A549 (cell line): ENCODE measurements around the gene ELMO3.

ENCODE experiments used
- CHD2 ChIP-seq: fragments of 150-350 bp; IDR thresholded peaks from 2 replicates; pipeline ENCODE4 v1.6.1; 2014; ENCODE audit warnings: low read length; ENCODE audit not compliant: partially characterized antibody
- E2F6 ChIP-seq: IDR thresholded peaks from 2 replicates; pipeline ENCODE4 v1.6.1; 2012; ENCODE audit warnings: low read depth, borderline replicate concordance
- ELK1 ChIP-seq: fragments of 150-350 bp; IDR thresholded peaks from 2 replicates; pipeline ENCODE4 v1.6.1; 2014; ENCODE audit warnings: low read depth, mild to moderate bottlenecking, low read length
- JUN ChIP-seq, 2 experiments: fragments of >200 bp; sonication (Bioruptor Twin); formaldehyde crosslinking; IDR thresholded peaks; 2 replicates in 1 of 2; 3 replicates in 1 of 2; pipeline ENCODE4 v1.6.1; 2016 to 2017
- KDM5A ChIP-seq: fragments of 200-600 bp; sonication (generic); IDR thresholded peaks from 2 replicates; pipeline ENCODE4 v1.6.1; 2016; ENCODE audit warnings: antibody characterized with exemption, mild to moderate bottlenecking
- MAX ChIP-seq: IDR thresholded peaks from 2 replicates; pipeline ENCODE4 v1.6.1; 2012
- NPAS2 ChIP-seq: fragments of 250-450 bp; sonication (Bioruptor Pico); IDR thresholded peaks from 2 replicates; pipeline ENCODE4 v1.8.0; 2022; ENCODE audit warnings: mild to moderate bottlenecking, moderate library complexity, borderline replicate concordance
- POLR2A ChIP-seq: IDR thresholded peaks from 2 replicates; pipeline ENCODE4 v1.6.1; 2012; ENCODE audit warnings: mild to moderate bottlenecking, low read length
- REST ChIP-seq: fragments of 200-600 bp; sonication (generic); IDR thresholded peaks from 2 replicates; pipeline ENCODE4 v1.6.1; 2016; ENCODE audit warnings: antibody characterized with exemption, mild to moderate bottlenecking, moderate library complexity
- TF ChIP-seq, protein P1 (sequence below): fragments of >200 bp; sonication (Bioruptor Twin); formaldehyde crosslinking; IDR thresholded peaks from 3 replicates; pipeline ENCODE4 v1.5.1; 2016

- TF ChIP-seq REST = no peak
- TF ChIP-seq JUN (IDR thresholded peaks at IDR 0.05) = no peak
- TF ChIP-seq, protein P1, sequence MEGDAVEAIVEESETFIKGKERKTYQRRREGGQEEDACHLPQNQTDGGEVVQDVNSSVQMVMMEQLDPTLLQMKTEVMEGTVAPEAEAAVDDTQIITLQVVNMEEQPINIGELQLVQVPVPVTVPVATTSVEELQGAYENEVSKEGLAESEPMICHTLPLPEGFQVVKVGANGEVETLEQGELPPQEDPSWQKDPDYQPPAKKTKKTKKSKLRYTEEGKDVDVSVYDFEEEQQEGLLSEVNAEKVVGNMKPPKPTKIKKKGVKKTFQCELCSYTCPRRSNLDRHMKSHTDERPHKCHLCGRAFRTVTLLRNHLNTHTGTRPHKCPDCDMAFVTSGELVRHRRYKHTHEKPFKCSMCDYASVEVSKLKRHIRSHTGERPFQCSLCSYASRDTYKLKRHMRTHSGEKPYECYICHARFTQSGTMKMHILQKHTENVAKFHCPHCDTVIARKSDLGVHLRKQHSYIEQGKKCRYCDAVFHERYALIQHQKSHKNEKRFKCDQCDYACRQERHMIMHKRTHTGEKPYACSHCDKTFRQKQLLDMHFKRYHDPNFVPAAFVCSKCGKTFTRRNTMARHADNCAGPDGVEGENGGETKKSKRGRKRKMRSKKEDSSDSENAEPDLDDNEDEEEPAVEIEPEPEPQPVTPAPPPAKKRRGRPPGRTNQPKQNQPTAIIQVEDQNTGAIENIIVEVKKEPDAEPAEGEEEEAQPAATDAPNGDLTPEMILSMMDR = no peak
- TF ChIP-seq MAX = no peak
- no peak for TF ChIP-seq E2F6
- TF ChIP-seq POLR2A = no peak
- TF ChIP-seq CHD2 = no peak
- TF ChIP-seq KDM5A = no peak
- no peak for TF ChIP-seq ELK1
- no peak for TF ChIP-seq NPAS2 (CRISPR knock-in tag)
Measured at GRCh38 chr16:67156143-67156844, 42.6 kb upstream of the ELMO3 start.
